GM23338 (cell line): ENCODE data around the gene TIMM29. TPM values are rescaled to one million over a fixed set of nuclear protein-coding genes. Genes with fewer than 3 reads are reported as not detected.

Source experiments
- ATAC-seq: fragments of 200-7000 bp; cut with Tn5 transposase; 3 replicates; pipeline ENCODE4 v1.9.1; 2020
- DNase-seq: peaks from one replicate; pipeline ENCODE4 v3.0.0-alpha.2; 2015; ENCODE audit warnings: low spot score
- H2AFZ ChIP-seq: fragments of 200-600 bp; sonication (generic); 2 replicates; pipeline ENCODE4 v1.8.0; 2016; ENCODE audit warnings: antibody characterized with exemption, mild to moderate bottlenecking, moderate library complexity
- H3F3A ChIP-seq: fragments of 200-600 bp; sonication (generic); replicated peaks from 2 replicates; pipeline ENCODE4 v1.8.0; 2017; ENCODE audit warnings: antibody characterized with exemption, mixed run types, low read depth
- H3K27ac ChIP-seq: fragments of 200-600 bp; sonication (generic); 2 replicates; pipeline ENCODE4 v1.6.1; 2016; ENCODE audit warnings: low read depth
- H3K27me3 ChIP-seq: fragments of 200-600 bp; sonication (generic); 2 replicates; pipeline ENCODE4 v1.8.0; 2016; ENCODE audit warnings: mild to moderate bottlenecking, mixed run types, moderate library complexity; ENCODE audit not compliant: insufficient read depth
- H3K36me3 ChIP-seq: fragments of 200-600 bp; sonication (generic); 2 replicates; pipeline ENCODE4 v1.8.0; 2016; ENCODE audit warnings: mild to moderate bottlenecking; ENCODE audit not compliant: insufficient read depth
- H3K4me1 ChIP-seq: fragments of 200-600 bp; sonication (generic); 2 replicates; pipeline ENCODE4 v1.8.0; 2016; ENCODE audit warnings: mild to moderate bottlenecking, moderate library complexity; ENCODE audit not compliant: insufficient read depth
- H3K4me2 ChIP-seq: fragments of 200-600 bp; sonication (generic); 2 replicates; pipeline ENCODE4 v1.7.1; 2017; ENCODE audit warnings: mixed run types
- H3K4me3 ChIP-seq: fragments of 200-600 bp; sonication (generic); 2 replicates; pipeline ENCODE4 v1.6.1; 2016; ENCODE audit warnings: mixed run types
- H3K79me2 ChIP-seq: fragments of 200-600 bp; sonication (generic); replicated peaks from 2 replicates; pipeline ENCODE4 v1.8.0; 2017; ENCODE audit warnings: mild to moderate bottlenecking; ENCODE audit not compliant: insufficient read depth
- H3K9me2 ChIP-seq: fragments of 200-600 bp; sonication (generic); 2 replicates; pipeline ENCODE4 v1.8.0; 2017; ENCODE audit not compliant: insufficient read depth
- H4K20me1 ChIP-seq: fragments of 200-600 bp; sonication (generic); replicated peaks from 2 replicates; pipeline ENCODE4 v1.8.0; 2017; ENCODE audit warnings: mild to moderate bottlenecking; ENCODE audit not compliant: insufficient read depth
- H3K27ac Mint-ChIP-seq: 2 replicates; pipeline ENCODE4 v1.8.0; 2020; ENCODE audit warnings: inconsistent platforms, mild to moderate bottlenecking, moderate library complexity, mixed read lengths
- H3K27me3 Mint-ChIP-seq: 3 replicates; pipeline ENCODE4 v1.8.0; 2022; ENCODE audit warnings: low read depth, mild to moderate bottlenecking, moderate library complexity, mixed read lengths, inconsistent platforms; ENCODE audit not compliant: insufficient read depth, poor library complexity
- H3K36me3 Mint-ChIP-seq: 3 replicates; pipeline ENCODE4 v1.8.0; 2021; ENCODE audit warnings: low read depth, mild to moderate bottlenecking, inconsistent platforms, moderate library complexity, mixed read lengths
- H3K4me1 Mint-ChIP-seq: 3 replicates; pipeline ENCODE4 v1.8.0; 2020; ENCODE audit warnings: mild to moderate bottlenecking, inconsistent platforms, mixed read lengths
- H3K4me3 Mint-ChIP-seq: 3 replicates; pipeline ENCODE4 v1.8.0; 2021; ENCODE audit warnings: moderate library complexity, mild to moderate bottlenecking, inconsistent platforms, mixed read lengths
- H3K9me3 Mint-ChIP-seq: 3 replicates; pipeline ENCODE4 v1.8.0; 2020; ENCODE audit warnings: moderate library complexity, mild to moderate bottlenecking, inconsistent platforms, mixed read lengths
- CREB1 ChIP-seq: fragments of 250-450 bp; sonication (Bioruptor Pico); IDR thresholded peaks from 2 replicates; pipeline ENCODE4 v1.5.0; 2020; ENCODE audit warnings: low read depth, mild to moderate bottlenecking, moderate library complexity
- EZH2 ChIP-seq: fragments of 200-600 bp; sonication (generic); IDR thresholded peaks from one replicate; pipeline ENCODE4 v1.8.0; 2017; ENCODE audit warnings: antibody characterized with exemption, mild to moderate bottlenecking, low read depth; ENCODE audit not compliant: unreplicated experiment
- EZH2phosphoT487 ChIP-seq: fragments of 200-600 bp; sonication (generic); IDR thresholded peaks from one replicate; pipeline ENCODE4 v1.8.1; 2018; ENCODE audit warnings: antibody characterized with exemption; ENCODE audit not compliant: unreplicated experiment
- JUNB ChIP-seq: IDR thresholded peaks from one replicate; pipeline ENCODE4 v1.6.1; 2016; ENCODE audit warnings: antibody characterized with exemption; ENCODE audit not compliant: unreplicated experiment
- NANOG ChIP-seq: IDR thresholded peaks from 2 replicates; pipeline ENCODE4 v1.6.1; 2016; ENCODE audit warnings: antibody characterized with exemption, borderline replicate concordance
- STAT1 ChIP-seq: IDR thresholded peaks from one replicate; pipeline ENCODE4 v1.6.1; 2016; ENCODE audit warnings: antibody characterized with exemption; ENCODE audit not compliant: unreplicated experiment
- ZNF331 ChIP-seq: fragments of 250-450 bp; sonication (Bioruptor Pico); IDR thresholded peaks from 2 replicates; pipeline ENCODE4 v1.5.0; 2020; ENCODE audit warnings: low read depth, mild to moderate bottlenecking, moderate library complexity
- polyA plus RNA-seq: library from polyadenylated mRNA; unstranded; fragments of >200 nt; fragmentation: Nextera tagmentation; extraction: Ambion mirVana; gene quantifications from 2 replicates; pipeline ENCODE4 v1.2.1, GENCODE V29; 2016
- total RNA-seq: library from RNA; depleted of rRNA; stranded (reverse); fragments of >200 nt; shearing (Covaris generic); gene quantifications from 2 replicates; pipeline ENCODE4 v1.2.3, GENCODE V29; 2014; rRNA removed
- TF ChIP-seq, protein P1 (sequence below): IDR thresholded peaks from one replicate; pipeline ENCODE4 v1.6.1; 2018; ENCODE audit warnings: antibody characterized with exemption; ENCODE audit not compliant: unreplicated experiment
- TF ChIP-seq, protein P2 (sequence below): IDR thresholded peaks from 2 replicates; pipeline ENCODE4 v1.6.1; 2016; ENCODE audit warnings: antibody characterized with exemption

The TIMM29 gene
- total and polyA plus RNA-seq, 2 experiments from 2014 or later: 24.1 to 60.7 TPM

DNA sequence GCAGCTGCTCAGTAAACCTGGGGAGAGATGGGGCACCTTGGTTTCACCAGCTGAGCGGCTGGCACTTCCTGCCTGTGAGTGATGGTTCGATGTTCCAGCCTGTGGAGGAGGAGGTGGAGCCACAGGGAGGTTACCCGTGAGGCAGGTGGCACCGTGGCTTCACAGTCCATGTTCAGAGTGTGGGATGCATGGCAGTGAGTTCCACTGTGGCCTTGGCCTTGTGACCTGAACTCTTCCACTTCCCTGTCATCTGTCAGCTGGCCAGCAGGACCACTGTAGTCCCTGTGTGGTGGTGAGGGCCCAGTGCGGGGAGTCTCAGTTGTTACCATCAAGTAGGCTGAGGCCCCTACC is 49.1 kb downstream of the TIMM29 start:
- ATAC-seq (no peak), DNase-seq (no peak)
- 0 out of 2 replicates have a peak, but pooled peaks cover 15% of the 10 kb centered on the region for H3F3A ChIP-seq
- H3K4me3 Mint-ChIP-seq: no peak overlapping the region
- H4K20me1 ChIP-seq: peaks cover 74% of the 10 kb centered on the region
- no peak overlapping the region for H2AFZ ChIP-seq
- H3K27ac Mint-ChIP-seq: no peak overlapping the region
- no peak overlapping the region for H3K4me2 ChIP-seq
- peaks cover 4% of the 10 kb centered on the region for H3K27me3 Mint-ChIP-seq
- H3K36me3 ChIP-seq: no peaks in the 10 kb centered on the region
- peaks cover 100% of the 10 kb centered on the region for H3K79me2 ChIP-seq
- H3K36me3 Mint-ChIP-seq: peaks cover 25% of the 10 kb centered on the region
- no peak overlapping the region for H3K4me3 ChIP-seq
- H3K9me3 Mint-ChIP-seq: peaks cover 7% of the 10 kb centered on the region
- H3K27ac ChIP-seq: no peak overlapping the region
- H3K4me1 Mint-ChIP-seq: peaks cover 21% of the 10 kb centered on the region; the same call in 2 of the 3 replicates
- no peaks in the 10 kb centered on the region for H3K9me2 ChIP-seq
- TF ChIP-seq JUNB (no peak), ZNF331 (no peak), NANOG (no peak), EZH2 (no peak), CREB1 (CRISPR knock-in tag) (no peak), STAT1 (no peak), EZH2phosphoT487 (no peak)
- TF ChIP-seq, protein P1, sequence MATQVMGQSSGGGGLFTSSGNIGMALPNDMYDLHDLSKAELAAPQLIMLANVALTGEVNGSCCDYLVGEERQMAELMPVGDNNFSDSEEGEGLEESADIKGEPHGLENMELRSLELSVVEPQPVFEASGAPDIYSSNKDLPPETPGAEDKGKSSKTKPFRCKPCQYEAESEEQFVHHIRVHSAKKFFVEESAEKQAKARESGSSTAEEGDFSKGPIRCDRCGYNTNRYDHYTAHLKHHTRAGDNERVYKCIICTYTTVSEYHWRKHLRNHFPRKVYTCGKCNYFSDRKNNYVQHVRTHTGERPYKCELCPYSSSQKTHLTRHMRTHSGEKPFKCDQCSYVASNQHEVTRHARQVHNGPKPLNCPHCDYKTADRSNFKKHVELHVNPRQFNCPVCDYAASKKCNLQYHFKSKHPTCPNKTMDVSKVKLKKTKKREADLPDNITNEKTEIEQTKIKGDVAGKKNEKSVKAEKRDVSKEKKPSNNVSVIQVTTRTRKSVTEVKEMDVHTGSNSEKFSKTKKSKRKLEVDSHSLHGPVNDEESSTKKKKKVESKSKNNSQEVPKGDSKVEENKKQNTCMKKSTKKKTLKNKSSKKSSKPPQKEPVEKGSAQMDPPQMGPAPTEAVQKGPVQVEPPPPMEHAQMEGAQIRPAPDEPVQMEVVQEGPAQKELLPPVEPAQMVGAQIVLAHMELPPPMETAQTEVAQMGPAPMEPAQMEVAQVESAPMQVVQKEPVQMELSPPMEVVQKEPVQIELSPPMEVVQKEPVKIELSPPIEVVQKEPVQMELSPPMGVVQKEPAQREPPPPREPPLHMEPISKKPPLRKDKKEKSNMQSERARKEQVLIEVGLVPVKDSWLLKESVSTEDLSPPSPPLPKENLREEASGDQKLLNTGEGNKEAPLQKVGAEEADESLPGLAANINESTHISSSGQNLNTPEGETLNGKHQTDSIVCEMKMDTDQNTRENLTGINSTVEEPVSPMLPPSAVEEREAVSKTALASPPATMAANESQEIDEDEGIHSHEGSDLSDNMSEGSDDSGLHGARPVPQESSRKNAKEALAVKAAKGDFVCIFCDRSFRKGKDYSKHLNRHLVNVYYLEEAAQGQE: no peak
- TF ChIP-seq, protein P2, sequence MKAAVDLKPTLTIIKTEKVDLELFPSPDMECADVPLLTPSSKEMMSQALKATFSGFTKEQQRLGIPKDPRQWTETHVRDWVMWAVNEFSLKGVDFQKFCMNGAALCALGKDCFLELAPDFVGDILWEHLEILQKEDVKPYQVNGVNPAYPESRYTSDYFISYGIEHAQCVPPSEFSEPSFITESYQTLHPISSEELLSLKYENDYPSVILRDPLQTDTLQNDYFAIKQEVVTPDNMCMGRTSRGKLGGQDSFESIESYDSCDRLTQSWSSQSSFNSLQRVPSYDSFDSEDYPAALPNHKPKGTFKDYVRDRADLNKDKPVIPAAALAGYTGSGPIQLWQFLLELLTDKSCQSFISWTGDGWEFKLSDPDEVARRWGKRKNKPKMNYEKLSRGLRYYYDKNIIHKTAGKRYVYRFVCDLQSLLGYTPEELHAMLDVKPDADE: no peak
- no peaks in the 10 kb centered on the region; the same call in none of the 2 replicates for H3K4me1 ChIP-seq
- no peaks in the 10 kb centered on the region for H3K27me3 ChIP-seq

Other genes with a start within 250 kb of the TIMM29 start
- gene QTRT1, start 227.4 kb upstream of the TIMM29 start, total RNA-seq: 54.5 and 61.2 TPM in 2 replicates
- 77.4 and 83.5 TPM in 2 replicates for gene QTRT1, start 227.4 kb upstream of the TIMM29 start, polyA plus RNA-seq
- gene DNM2, start 210.7 kb upstream of the TIMM29 start, total RNA-seq: 107 and 138 TPM in 2 replicates
- gene DNM2, start 210.7 kb upstream of the TIMM29 start, polyA plus RNA-seq: 40.0 and 40.7 TPM in 2 replicates
- 28.5 and 37.2 TPM in 2 replicates for gene TMED1, start 92.6 kb upstream of the TIMM29 start, total RNA-seq
- gene TMED1, start 92.6 kb upstream of the TIMM29 start, polyA plus RNA-seq: 27.7 and 29.7 TPM in 2 replicates
- 0.78 TPM in 1 of 2 replicates, not detected in the other for gene C19orf38, start 80.4 kb upstream of the TIMM29 start, total RNA-seq
- gene C19orf38, start 80.4 kb upstream of the TIMM29 start, polyA plus RNA-seq: 0.43 and 0.45 TPM in 2 replicates
- 118 and 125 TPM in 2 replicates for gene CARM1, start 57.3 kb upstream of the TIMM29 start, total RNA-seq
- 40.3 and 43.3 TPM in 2 replicates for gene CARM1, start 57.3 kb upstream of the TIMM29 start, polyA plus RNA-seq
- gene YIPF2, start 172 bp upstream of the TIMM29 start, total RNA-seq: 54.0 and 63.7 TPM in 2 replicates
- 36.3 and 45.3 TPM in 2 replicates for gene YIPF2, start 172 bp upstream of the TIMM29 start, polyA plus RNA-seq
- gene SMARCA4, start 32.2 kb downstream of the TIMM29 start, total RNA-seq: 252 and 336 TPM in 2 replicates
- gene SMARCA4, start 32.2 kb downstream of the TIMM29 start, polyA plus RNA-seq: 175 and 177 TPM in 2 replicates
- 160 and 180 TPM in 2 replicates for gene LDLR, start 160.7 kb downstream of the TIMM29 start, total RNA-seq
- gene LDLR, start 160.7 kb downstream of the TIMM29 start, polyA plus RNA-seq: 57.6 and 59.3 TPM in 2 replicates
- gene SPC24, start 227.0 kb downstream of the TIMM29 start, total RNA-seq: 38.7 and 42.2 TPM in 2 replicates
- 40.6 and 41.8 TPM in 2 replicates for gene SPC24, start 227.0 kb downstream of the TIMM29 start, polyA plus RNA-seq